ENCODE results near the gene REG3G.
A peak's percentile ranks its signal among the peaks of the same experiment; 100 is the strongest.

REG3G gene

DNA sequence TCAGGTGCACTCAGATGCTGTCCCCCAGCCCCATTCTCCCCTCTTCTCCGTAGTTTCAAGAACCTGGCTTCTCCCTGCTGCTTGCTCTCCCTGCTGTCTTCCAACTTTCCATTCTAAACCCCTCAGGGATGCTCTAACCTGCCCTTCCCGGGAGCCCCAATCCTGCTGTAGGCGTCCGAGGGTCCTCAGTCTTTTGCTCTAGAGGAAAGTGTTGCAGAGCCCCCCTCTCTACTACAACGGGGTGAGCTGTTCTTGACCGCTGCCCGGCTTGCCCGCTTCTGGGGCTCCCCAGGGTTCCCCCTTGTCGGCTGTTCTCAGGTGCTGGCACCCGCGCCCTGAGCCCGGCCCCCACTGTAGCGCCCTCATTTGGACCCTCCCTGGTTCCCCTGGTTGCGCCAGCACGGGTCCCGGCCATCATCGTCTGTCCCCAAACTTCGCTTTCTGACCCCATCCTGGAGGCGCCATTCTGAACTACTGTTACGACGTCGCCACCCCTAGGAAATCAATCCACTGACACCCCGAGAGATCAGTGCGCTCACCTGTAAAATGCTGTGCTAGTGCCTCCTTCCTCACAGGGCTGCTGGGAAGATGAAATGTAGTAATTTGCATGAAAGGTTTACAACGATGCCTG lies 31.9 kb upstream of the REG3G start:
- H3K9me3 ChIP-seq (ENCODE audit: low read length), result no peaks in the 10 kb centered on the region
- no peak overlapping the region for H2AFZ ChIP-seq (ENCODE audit: low read length)
- no peak overlapping the region for H3K4me2 ChIP-seq (ENCODE audit: low read length)
- H3F3A ChIP-seq (ENCODE audit: insufficient read depth, low read length), result no peaks in the 10 kb centered on the region
- H3K4me3 ChIP-seq (ENCODE audit: low read depth, low read length, poor library complexity, severe bottlenecking), result no peak overlapping the region
- no peaks in the 10 kb centered on the region for H3K9me2 ChIP-seq (ENCODE audit: low read depth, low read length)
- H3K36me3 ChIP-seq (ENCODE audit: insufficient read depth, low read length), result no peaks in the 10 kb centered on the region
- H3K27ac ChIP-seq (ENCODE audit: low read depth, low read length, poor library complexity, severe bottlenecking), result no peak overlapping the region
- TF ChIP-seq, protein P1, sequence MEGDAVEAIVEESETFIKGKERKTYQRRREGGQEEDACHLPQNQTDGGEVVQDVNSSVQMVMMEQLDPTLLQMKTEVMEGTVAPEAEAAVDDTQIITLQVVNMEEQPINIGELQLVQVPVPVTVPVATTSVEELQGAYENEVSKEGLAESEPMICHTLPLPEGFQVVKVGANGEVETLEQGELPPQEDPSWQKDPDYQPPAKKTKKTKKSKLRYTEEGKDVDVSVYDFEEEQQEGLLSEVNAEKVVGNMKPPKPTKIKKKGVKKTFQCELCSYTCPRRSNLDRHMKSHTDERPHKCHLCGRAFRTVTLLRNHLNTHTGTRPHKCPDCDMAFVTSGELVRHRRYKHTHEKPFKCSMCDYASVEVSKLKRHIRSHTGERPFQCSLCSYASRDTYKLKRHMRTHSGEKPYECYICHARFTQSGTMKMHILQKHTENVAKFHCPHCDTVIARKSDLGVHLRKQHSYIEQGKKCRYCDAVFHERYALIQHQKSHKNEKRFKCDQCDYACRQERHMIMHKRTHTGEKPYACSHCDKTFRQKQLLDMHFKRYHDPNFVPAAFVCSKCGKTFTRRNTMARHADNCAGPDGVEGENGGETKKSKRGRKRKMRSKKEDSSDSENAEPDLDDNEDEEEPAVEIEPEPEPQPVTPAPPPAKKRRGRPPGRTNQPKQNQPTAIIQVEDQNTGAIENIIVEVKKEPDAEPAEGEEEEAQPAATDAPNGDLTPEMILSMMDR (IDR thresholded peaks at IDR 0.05; ENCODE audit: low read length), result no peak
- no peak for TF ChIP-seq EZH2 (IDR thresholded peaks at IDR 0.05; ENCODE audit: borderline replicate concordance, low read length)
- no peaks in the 10 kb centered on the region for H3K79me2 ChIP-seq (ENCODE audit: insufficient read depth, low read length)
- no peak overlapping the region for H3K9ac ChIP-seq (ENCODE audit: low read length)
- no peaks in the 10 kb centered on the region for H3K4me1 ChIP-seq (ENCODE audit: insufficient read depth, low read length, severe bottlenecking)
- H3K27me3 ChIP-seq (ENCODE audit: insufficient read depth, low read length), result no peaks in the 10 kb centered on the region
- no peaks in the 10 kb centered on the region for H4K20me1 ChIP-seq (ENCODE audit: insufficient read depth, low read length)

- Histone ChIP-seq H2AFZ (ENCODE audit: low read length) (no peak overlapping the region), H3K4me3 (ENCODE audit: low read depth, low read length, poor library complexity, severe bottlenecking) (no peak overlapping the region), H3K9me3 (ENCODE audit: low read length) (no peaks in the 10 kb centered on the region), H3F3A (ENCODE audit: insufficient read depth, low read length) (no peaks in the 10 kb centered on the region), H3K36me3 (ENCODE audit: insufficient read depth, low read length) (no peaks in the 10 kb centered on the region), H4K20me1 (ENCODE audit: insufficient read depth, low read length) (no peaks in the 10 kb centered on the region), H3K79me2 (ENCODE audit: insufficient read depth, low read length) (no peaks in the 10 kb centered on the region), H3K27ac (ENCODE audit: low read depth, low read length, poor library complexity, severe bottlenecking) (no peak overlapping the region), H3K9ac (ENCODE audit: low read length) (no peak overlapping the region), H3K4me2 (ENCODE audit: low read length) (no peak overlapping the region), H3K4me1 (ENCODE audit: insufficient read depth, low read length, severe bottlenecking) (no peaks in the 10 kb centered on the region), H3K27me3 (ENCODE audit: insufficient read depth, low read length) (no peaks in the 10 kb centered on the region), H3K9me2 (ENCODE audit: low read depth, low read length) (no peaks in the 10 kb centered on the region)
- TF ChIP-seq, protein P1 (IDR thresholded peaks at IDR 0.05; ENCODE audit: low read length), result no peak
- no peak for TF ChIP-seq EZH2 (IDR thresholded peaks at IDR 0.05; ENCODE audit: borderline replicate concordance, low read length)
Observed at GRCh38 chr2:78994789-78995188, 30.7 kb upstream of the REG3G start.

DNA sequence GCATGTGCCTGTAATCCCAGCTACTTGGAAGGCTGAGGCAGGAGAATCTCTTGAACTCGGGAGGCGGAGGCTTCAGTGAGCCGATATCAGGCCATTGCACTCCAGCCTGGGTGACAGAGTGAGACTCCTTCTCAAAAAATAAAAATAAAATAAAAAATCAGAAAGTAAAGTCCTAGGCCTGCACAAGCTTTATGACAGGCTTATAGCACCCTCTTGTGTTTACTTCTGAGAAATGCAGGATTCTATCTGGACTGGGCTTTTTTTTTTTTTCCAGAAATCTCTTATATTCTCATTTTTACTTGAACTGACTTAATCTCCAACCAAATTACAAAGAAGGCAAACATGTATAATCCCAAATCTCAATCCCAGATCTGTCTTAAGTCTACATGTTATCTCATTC lies 26.1 kb upstream of the REG3G start:
- no peaks in the 10 kb centered on the region for H3K36me3 ChIP-seq (ENCODE audit: insufficient read depth, low read length)
- no peaks in the 10 kb centered on the region for H3K9me3 ChIP-seq (ENCODE audit: low read length)
- no peak for TF ChIP-seq EZH2 (IDR thresholded peaks at IDR 0.05; ENCODE audit: borderline replicate concordance, low read length)
- TF ChIP-seq, protein P1 (IDR thresholded peaks at IDR 0.05; ENCODE audit: low read length), result peak; percentile 38
- no peaks in the 10 kb centered on the region for H3K9me2 ChIP-seq (ENCODE audit: low read depth, low read length)
- no peaks in the 10 kb centered on the region for H3K27me3 ChIP-seq (ENCODE audit: insufficient read depth, low read length)
- no peaks in the 10 kb centered on the region for H4K20me1 ChIP-seq (ENCODE audit: insufficient read depth, low read length)
- no peaks in the 10 kb centered on the region for H3K79me2 ChIP-seq (ENCODE audit: insufficient read depth, low read length)
- H3K4me3 ChIP-seq (ENCODE audit: low read depth, low read length, poor library complexity, severe bottlenecking), result no peak overlapping the region
- H3K9ac ChIP-seq (ENCODE audit: low read length), result no peak overlapping the region
- H3K27ac ChIP-seq (ENCODE audit: low read depth, low read length, poor library complexity, severe bottlenecking), result no peak overlapping the region
- no peak overlapping the region for H3K4me2 ChIP-seq (ENCODE audit: low read length)
- no peaks in the 10 kb centered on the region for H3F3A ChIP-seq (ENCODE audit: insufficient read depth, low read length)
- no peaks in the 10 kb centered on the region for H3K4me1 ChIP-seq (ENCODE audit: insufficient read depth, low read length, severe bottlenecking)
- H2AFZ ChIP-seq (ENCODE audit: low read length), result no peak overlapping the region
